AG09319 (cell line): Measurements from ENCODE around the gene HAAO.

Experiments used
- DNase-seq: peaks from one replicate; pipeline ENCODE4 v3.0.0-alpha.2; 2010; ENCODE audit warnings: low read depth; ENCODE audit errors: extremely low read depth
- CTCF ChIP-seq: IDR thresholded peaks from 2 replicates; pipeline ENCODE4 v1.5.1; 2011; ENCODE audit warnings: low read depth, mild to moderate bottlenecking, inconsistent platforms, low read length, moderate library complexity

The HAAO gene

GRCh38 chr2:42792583-42793333 lies at the start of gene HAAO:
TSS of gene HAAO (minus strand) at chr2:42792583. CDS start at chr2:42792536, 47 bp downstream.
- no peak for DNase-seq

GRCh38 chr2:42841344-42841743 lies 49.0 kb upstream of the HAAO start:
- TF ChIP-seq CTCF, result no peak
- DNase-seq, result no peak

More at GRCh38 chr2:42792583-42793333, at the start of gene HAAO:
- TF ChIP-seq CTCF, result no peak

GRCh38 chr2:42840760-42841159 lies 48.4 kb upstream of the HAAO start:
- no peak for TF ChIP-seq CTCF
- DNase-seq, result no peak

GRCh38 chr2:42839809-42840501 lies 47.6 kb upstream of the HAAO start:
- TF ChIP-seq CTCF, result no peak
- no peak for DNase-seq

GRCh38 chr2:42838133-42838532 lies 45.8 kb upstream of the HAAO start:
- TF ChIP-seq CTCF, result no peak
- DNase-seq, result no peak

DNA sequence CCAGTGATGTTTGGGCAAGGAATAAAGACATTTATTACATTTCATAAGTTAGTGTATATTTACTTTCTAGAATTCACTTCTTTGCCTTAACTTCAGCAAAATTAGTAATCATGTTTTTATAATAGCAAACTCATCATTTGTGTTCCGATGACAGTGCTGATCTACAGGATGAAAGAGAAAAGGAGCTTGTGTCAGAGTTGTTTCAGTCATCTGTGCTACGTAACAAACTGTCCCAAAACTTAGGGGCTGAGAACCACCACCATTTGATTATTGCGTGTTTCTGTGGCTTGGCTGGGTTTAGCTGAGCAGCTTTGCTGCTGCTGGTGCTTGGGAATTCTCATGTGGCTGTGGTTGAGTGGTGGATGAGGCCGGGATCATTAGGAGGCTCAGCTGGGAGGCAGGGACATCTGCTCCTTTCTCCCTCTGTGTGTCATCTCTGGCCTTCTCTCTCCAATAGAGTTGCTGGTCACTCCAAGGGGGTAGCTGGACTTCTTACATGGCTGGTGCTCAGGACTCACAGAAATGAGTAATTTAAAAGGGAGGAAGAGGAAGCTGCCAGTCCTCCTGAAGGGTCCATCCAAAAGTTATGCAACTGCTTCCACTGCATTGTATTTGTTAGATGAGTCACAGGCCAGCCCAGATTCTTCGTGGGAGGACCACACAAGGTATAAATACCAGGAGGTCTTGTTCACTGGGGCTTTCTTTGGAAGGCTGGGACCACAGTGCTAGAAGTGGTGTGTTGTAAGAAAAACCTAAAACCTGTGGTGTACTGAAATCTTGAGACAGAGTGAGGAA lies 43.4 kb upstream of the HAAO start:
- DNase-seq, result peak; percentile 95

More for the DNA sequence above, 43.4 kb upstream of the HAAO start:
- no peak for TF ChIP-seq CTCF
